Neuronal stem cell (in vitro differentiated cells): ENCODE data around the gene OSM.

ENCODE experiments used
- DNase-seq: peaks from one replicate; pipeline ENCODE4 v3.0.0-alpha.2; 2013; ENCODE audit warnings: low spot score
- H2AFZ ChIP-seq: one replicate; pipeline ENCODE4 v1.6.1; 2013; ENCODE audit warnings: mild to moderate bottlenecking, low read length, inconsistent platforms
- H2AK5ac ChIP-seq: 2 replicates; pipeline ENCODE4 v1.6.1; 2013; ENCODE audit warnings: low read depth, mild to moderate bottlenecking, inconsistent platforms, low read length, moderate library complexity, mixed read lengths
- H2BK120ac ChIP-seq: 2 replicates; pipeline ENCODE4 v1.6.1; 2013; ENCODE audit warnings: low read depth, mild to moderate bottlenecking, inconsistent platforms, low read length, moderate library complexity, mixed read lengths
- H2BK12ac ChIP-seq: one replicate; pipeline ENCODE4 v1.6.1; 2013; ENCODE audit warnings: low read length, inconsistent platforms
- H2BK15ac ChIP-seq: 2 replicates; pipeline ENCODE4 v1.6.1; 2013; ENCODE audit warnings: mild to moderate bottlenecking, low read length, inconsistent platforms, mixed read lengths
- H2BK5ac ChIP-seq: one replicate; pipeline ENCODE4 v1.6.1; 2013; ENCODE audit warnings: inconsistent platforms, mild to moderate bottlenecking, low read length, moderate library complexity
- H3K14ac ChIP-seq: one replicate; pipeline ENCODE4 v1.6.1; 2013; ENCODE audit warnings: low read length, inconsistent platforms
- H3K18ac ChIP-seq: 2 replicates; pipeline ENCODE4 v1.6.1; 2013; ENCODE audit warnings: low read length, inconsistent platforms
- H3K23ac ChIP-seq: 2 replicates; pipeline ENCODE4 v1.6.1; 2013; ENCODE audit warnings: low read depth, mild to moderate bottlenecking, mixed read lengths, low read length, inconsistent platforms; ENCODE audit not compliant: poor library complexity
- H3K27ac ChIP-seq: replicated peaks from 3 replicates; pipeline ENCODE4 v1.5.1; 2013; ENCODE audit warnings: low read length, inconsistent platforms
- H3K27me3 ChIP-seq, 3 experiments: 2 replicates each; pipeline ENCODE4 v1.6.1; 2013; ENCODE audit warnings: low read length in 3 of 3, mild to moderate bottlenecking in 2 of 3, inconsistent platforms in 1 of 3, low read depth in 1 of 3, mixed read lengths in 1 of 3, moderate library complexity in 1 of 3; ENCODE audit not compliant: control insufficient read depth in 3 of 3, insufficient read depth in 3 of 3
- H3K36me3 ChIP-seq, 2 donors: replicated peaks in 1 of 2; 2 replicates each; pipeline ENCODE4 v1.6.1; 2013; ENCODE audit warnings: low read length in 2 of 2; ENCODE audit not compliant: control insufficient read depth in 2 of 2, insufficient read depth in 2 of 2
- H3K4ac ChIP-seq: 2 replicates; pipeline ENCODE4 v1.6.1; 2013; ENCODE audit warnings: inconsistent platforms, mild to moderate bottlenecking, low read length, moderate library complexity
- H3K4me1 ChIP-seq, 2 donors: 1 replicate in 1 of 2; 2 replicates in 1 of 2; pipeline ENCODE4 v1.6.1; 2013; ENCODE audit warnings: low read length in 2 of 2, low read depth in 1 of 2; ENCODE audit not compliant: control insufficient read depth in 2 of 2, insufficient read depth in 1 of 2
- H3K4me2 ChIP-seq: one replicate; pipeline ENCODE4 v1.6.1; 2013; ENCODE audit warnings: mild to moderate bottlenecking, low read length, inconsistent platforms; ENCODE audit not compliant: insufficient read depth, poor library complexity, severe bottlenecking
- H3K4me3 ChIP-seq, 2 donors: 2 replicates each; pipeline ENCODE4 v1.5.1; 2013; ENCODE audit warnings: low read length in 2 of 2, mild to moderate bottlenecking in 2 of 2, inconsistent platforms in 1 of 2, moderate library complexity in 1 of 2
- H3K79me1 ChIP-seq: one replicate; pipeline ENCODE4 v1.6.1; 2013; ENCODE audit warnings: low read depth, mild to moderate bottlenecking, inconsistent platforms, low read length, moderate library complexity
- H3K9ac ChIP-seq: one replicate; pipeline ENCODE4 v1.6.1; 2013; ENCODE audit warnings: mild to moderate bottlenecking, low read depth, low read length, inconsistent platforms; ENCODE audit not compliant: poor library complexity
- H3K9me3 ChIP-seq, 2 donors: replicated peaks in 1 of 2; 2 replicates each; pipeline versions ENCODE3 to v1.6.1; 2013; ENCODE audit warnings: low read length in 2 of 2, mild to moderate bottlenecking in 2 of 2, inconsistent platforms in 1 of 2, low read depth in 1 of 2, mixed read lengths in 1 of 2, moderate library complexity in 1 of 2; ENCODE audit not compliant: control insufficient read depth in 2 of 2, insufficient read depth in 1 of 2
- H4K8ac ChIP-seq: one replicate; pipeline ENCODE4 v1.6.1; 2013; ENCODE audit warnings: low read depth, mild to moderate bottlenecking, inconsistent platforms, low read length, moderate library complexity
- H4K91ac ChIP-seq: one replicate; pipeline ENCODE4 v1.6.1; 2013; ENCODE audit warnings: low read length, low read depth, mild to moderate bottlenecking, inconsistent platforms; ENCODE audit not compliant: poor library complexity
- WGBS, 2 donors: extraction: QIAGEN DNeasy Blood & Tissue Kit; methylation state at CpG; one replicate each; pipeline ENCODE4 v1.1.7; 2013; ENCODE audit warnings: missing lambda C conversion rate in 2 of 2, mixed read lengths in 1 of 2; ENCODE audit not compliant: insufficient read length in 2 of 2, insufficient replicate concordance in 1 of 2; ENCODE audit errors: extremely low coverage in 2 of 2; 5-methylcytosine and 5-hydroxymethylcytosine counted together

The OSM gene

GRCh38 chr22:30226192-30226832, 40.3 kb downstream of the OSM start:
- no peak overlapping the region for H3K4me3 ChIP-seq
- no peak for DNase-seq
- H2BK15ac ChIP-seq = no peak overlapping the region
- no peaks in the 10 kb centered on the region for H3K36me3 ChIP-seq
- no peak overlapping the region for H2BK5ac ChIP-seq
- H2AK5ac ChIP-seq = no peak overlapping the region
- WGBS, 2 donors = no CpG with 5 or more reads among the region's 11 CpGs
- H3K18ac ChIP-seq = no peak overlapping the region
- H3K79me1 ChIP-seq = no peaks in the 10 kb centered on the region
- H3K14ac ChIP-seq = no peak overlapping the region
- H3K4me1 ChIP-seq = peaks cover 7 to 15% of the 10 kb centered on the region in 2 donors
- no peak overlapping the region for H2BK12ac ChIP-seq
- H2AFZ ChIP-seq = no peak overlapping the region
- H3K4me2 ChIP-seq = no peak overlapping the region
- peaks cover 0 to 7% (median 0%) of the 10 kb centered on the region in 3 experiments for H3K27me3 ChIP-seq
- no peak overlapping the region for H3K9ac ChIP-seq
- no peak overlapping the region for H4K8ac ChIP-seq
- H3K27ac ChIP-seq = no peak overlapping the region
- H4K91ac ChIP-seq = no peak overlapping the region
- no peaks in the 10 kb centered on the region for H3K9me3 ChIP-seq
- H2BK120ac ChIP-seq = no peak overlapping the region
- no peak overlapping the region for H3K4ac ChIP-seq
- H3K23ac ChIP-seq = no peak overlapping the region

DNA sequence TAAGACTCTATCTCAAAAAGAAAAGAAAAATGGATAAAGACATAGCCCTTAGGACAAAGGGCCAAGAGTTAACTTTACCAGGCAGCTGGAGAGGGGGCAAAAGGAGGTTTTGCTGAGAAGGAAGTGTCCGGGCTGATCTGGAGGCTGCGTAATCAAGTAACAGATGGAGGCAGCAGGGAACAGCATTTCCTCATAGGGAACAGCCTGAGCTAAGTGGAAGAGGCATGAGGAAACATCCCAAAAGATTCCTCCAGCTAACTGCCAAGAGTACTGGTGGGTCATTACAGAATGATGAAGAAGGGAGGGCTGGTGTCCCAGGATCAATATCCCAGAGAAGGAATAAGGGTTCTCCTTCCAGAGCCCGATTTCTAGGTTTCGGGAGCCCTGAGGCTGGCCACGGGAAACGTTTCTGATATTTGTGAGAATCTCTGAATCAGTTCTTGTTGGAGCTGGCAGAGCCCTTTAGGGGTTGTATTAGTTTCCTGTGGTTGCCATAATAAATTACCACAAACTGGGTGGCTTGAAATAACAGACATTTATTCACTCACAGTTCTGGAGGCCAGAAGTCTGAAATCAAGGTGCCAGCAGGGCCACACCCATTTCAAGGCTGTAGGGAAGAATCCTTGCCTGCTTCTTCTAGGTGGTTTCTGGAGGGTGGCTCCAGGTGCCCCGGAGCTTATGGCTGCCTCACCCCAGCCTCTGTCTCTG, 41.3 kb downstream of the OSM start:
- no peaks in the 10 kb centered on the region for H3K9me3 ChIP-seq
- H2BK120ac ChIP-seq = no peak overlapping the region
- H3K23ac ChIP-seq = no peak overlapping the region
- H3K14ac ChIP-seq = no peak overlapping the region
- H3K9ac ChIP-seq = no peak overlapping the region
- H3K4me3 ChIP-seq = no peak overlapping the region
- no peak overlapping the region for H4K91ac ChIP-seq
- no peak overlapping the region for H2BK12ac ChIP-seq
- no peak overlapping the region for H2AFZ ChIP-seq
- no peak overlapping the region for H3K27ac ChIP-seq
- H3K4me1 ChIP-seq = peaks cover 7 to 15% of the 10 kb centered on the region in 2 donors
- H3K36me3 ChIP-seq = no peaks in the 10 kb centered on the region
- H3K4me2 ChIP-seq = no peak overlapping the region
- no peak overlapping the region for H2BK5ac ChIP-seq
- no CpG with 5 or more reads among the region's 7 CpGs for WGBS, 2 donors
- H3K18ac ChIP-seq = no peak overlapping the region
- H2AK5ac ChIP-seq = no peak overlapping the region
- H3K79me1 ChIP-seq = no peaks in the 10 kb centered on the region
- H4K8ac ChIP-seq = no peak overlapping the region
- peaks cover 0 to 7% (median 0%) of the 10 kb centered on the region in 3 experiments for H3K27me3 ChIP-seq
- H2BK15ac ChIP-seq = no peak overlapping the region
- H3K4ac ChIP-seq = no peak overlapping the region
- DNase-seq = no peak

DNA sequence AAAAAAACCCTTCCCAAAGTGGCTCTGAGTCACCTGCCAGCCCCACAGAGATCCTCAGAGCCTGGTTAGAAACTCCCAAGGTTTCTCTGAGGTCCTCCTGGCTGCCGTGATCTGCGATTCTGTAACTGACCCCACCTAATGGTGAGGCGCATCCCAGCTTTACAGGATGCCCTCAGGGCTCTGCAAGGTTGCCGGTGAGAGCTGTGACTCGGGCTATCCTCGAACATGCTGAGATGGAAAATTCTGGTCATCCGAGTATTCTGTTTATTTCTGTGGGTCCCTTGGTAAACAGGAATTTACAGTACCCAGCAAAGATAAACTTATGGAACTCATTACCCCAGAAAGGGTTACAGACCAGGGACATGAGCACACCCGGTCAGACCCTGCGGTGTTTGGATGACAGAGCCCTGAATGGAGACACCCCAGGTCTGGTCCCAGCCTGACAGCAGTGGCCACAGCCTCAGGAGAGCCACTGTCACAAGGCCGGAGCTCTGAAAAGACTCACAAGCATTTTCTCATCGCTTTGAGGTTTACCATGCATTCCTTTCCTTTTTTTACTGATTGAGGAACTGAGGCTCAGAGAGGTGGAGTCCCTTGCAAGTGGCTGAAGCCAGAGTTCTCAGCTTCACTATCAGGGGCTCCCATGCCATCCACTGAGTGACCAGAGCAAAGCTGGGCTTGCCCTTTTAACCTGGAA, 42.3 kb downstream of the OSM start:
- H2BK15ac ChIP-seq = no peak overlapping the region
- H3K4me3 ChIP-seq = no peak overlapping the region
- no peaks in the 10 kb centered on the region for H3K36me3 ChIP-seq
- H3K18ac ChIP-seq = no peak overlapping the region
- H3K79me1 ChIP-seq = no peaks in the 10 kb centered on the region
- no peak overlapping the region for H3K9ac ChIP-seq
- H3K4me2 ChIP-seq = no peak overlapping the region
- WGBS, 2 donors = no CpG with 5 or more reads among the region's 11 CpGs
- H4K8ac ChIP-seq = no peak overlapping the region
- H3K4me1 ChIP-seq = peaks cover 7 to 13% of the 10 kb centered on the region in 2 donors
- H2AK5ac ChIP-seq = no peak overlapping the region
- H3K14ac ChIP-seq = no peak overlapping the region
- peaks cover 0 to 7% (median 0%) of the 10 kb centered on the region in 3 experiments for H3K27me3 ChIP-seq
- H2BK5ac ChIP-seq = no peak overlapping the region
- H2AFZ ChIP-seq = peak overlapping the region; percentile 23
- no peak overlapping the region for H3K27ac ChIP-seq
- H3K9me3 ChIP-seq = no peaks in the 10 kb centered on the region
- H3K23ac ChIP-seq = no peak overlapping the region
- H2BK120ac ChIP-seq = no peak overlapping the region
- H4K91ac ChIP-seq = no peak overlapping the region
- H2BK12ac ChIP-seq = no peak overlapping the region
- DNase-seq = no peak
- no peak overlapping the region for H3K4ac ChIP-seq

DNA sequence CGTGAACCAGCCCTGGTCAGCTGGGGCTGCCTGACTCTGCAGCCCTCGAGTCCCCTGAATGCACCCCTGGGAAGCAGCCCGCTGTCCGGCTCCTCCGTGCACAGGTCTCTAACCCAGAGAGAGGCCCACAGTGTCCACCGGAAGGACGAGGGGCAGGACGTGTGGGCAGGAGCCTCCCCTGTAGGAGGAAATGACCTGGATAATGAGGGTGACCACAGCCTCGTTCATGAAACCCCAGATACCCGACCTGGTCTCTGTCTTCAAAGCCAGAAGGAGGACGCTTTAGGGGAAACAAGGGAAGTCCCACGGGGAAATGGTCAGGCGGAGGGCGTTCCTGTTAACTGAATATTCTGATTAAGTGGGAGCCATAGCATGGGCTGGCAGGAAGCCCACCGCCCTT, 43.3 kb downstream of the OSM start:
- Histone ChIP-seq H3K9ac (no peak overlapping the region), H3K14ac (no peak overlapping the region), H3K36me3 (no peaks in the 10 kb centered on the region), H3K4ac (no peak overlapping the region), H3K9me3 (no peaks in the 10 kb centered on the region), H4K8ac (no peak overlapping the region), H3K79me1 (no peaks in the 10 kb centered on the region), H2AFZ (peak overlapping the region; percentile 80), H2BK120ac (no peak overlapping the region), H2BK12ac (no peak overlapping the region), H3K4me3 (no peak overlapping the region), H2BK15ac (no peak overlapping the region), H2AK5ac (no peak overlapping the region), H2BK5ac (no peak overlapping the region), H3K4me1 (peaks cover 2 to 4% of the 10 kb centered on the region in 2 donors), H3K27me3 (peaks cover 0 to 7% (median 0%) of the 10 kb centered on the region in 3 experiments), H4K91ac (no peak overlapping the region), H3K27ac (no peak overlapping the region), H3K4me2 (no peak overlapping the region), H3K23ac (no peak overlapping the region), H3K18ac (peak overlapping the region; percentile 58)
- no CpG with 5 or more reads among the region's 15 CpGs for WGBS, 2 donors
- DNase-seq = no peak
